Measurements from ENCODE around the gene MYH16.

DNA sequence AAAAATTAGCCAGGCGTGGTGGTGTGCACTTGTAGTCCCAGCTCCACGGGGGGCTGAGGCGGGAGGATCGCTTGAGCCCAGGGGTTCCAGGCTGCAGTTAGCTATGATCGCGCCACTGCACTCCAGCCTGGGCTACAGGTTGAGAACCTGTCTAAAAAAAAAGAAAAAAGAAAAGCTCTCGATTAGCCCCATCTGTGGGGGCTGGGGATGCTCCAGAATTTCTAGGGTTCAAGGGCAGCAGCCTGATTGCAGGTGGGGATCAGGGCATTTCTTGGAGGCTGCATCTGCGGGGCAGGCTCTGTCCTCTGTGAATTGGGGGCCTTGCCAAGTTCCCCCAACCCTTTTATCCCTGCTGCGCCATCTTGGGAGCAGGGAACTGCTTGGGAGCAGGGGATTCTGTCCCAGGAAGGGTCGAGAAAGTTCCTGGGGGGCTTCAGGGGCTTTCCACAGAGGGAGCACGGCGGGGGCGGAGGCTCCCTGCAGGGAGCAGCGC, 52.4 kb downstream of the MYH16 start:
- TF ChIP-seq EZH2 (IDR thresholded peaks at IDR 0.05; ENCODE audit: insufficient read depth, poor library complexity, severe bottlenecking) (no peak), EZH2phosphoT487 (IDR thresholded peaks at IDR 0.05; ENCODE audit: insufficient read depth, low read depth) (no peak)

Measured in GM23248 (cell line).